ENCODE data around the gene OR5K3.

The OR5K3 gene

GRCh38 chr3:98353554-98353953 is 36.9 kb upstream of the OR5K3 start, which contains the start of gene OR5K4:
Gene OR5K4 (plus strand): TSS chr3:98353854. CDS start chr3:98353854, 0 bp downstream.
- Histone ChIP-seq H3K27ac (ENCODE audit: extremely low read depth, low read depth, low read length) (no peak within 1 kb of the TSS), H3K9me3 (ENCODE audit: control insufficient read depth, insufficient read depth, low read depth, low read length) (no peaks in the 10 kb centered on the region), H3K4me1 (ENCODE audit: control insufficient read depth, insufficient read depth, low read length) (no peaks in the 10 kb centered on the region), H3K4me3 (ENCODE audit: low read depth, low read length) (no peak within 1 kb of the TSS), H3K36me3 (ENCODE audit: control insufficient read depth in 2 of 2, insufficient read depth in 1 of 2, low read length in 2 of 2) (no peaks in the 10 kb centered on the region)
- CTCF ChIA-PET, result no interaction called here
- no peak for TF ChIP-seq ZNF830 (tag by site-specific recombination; IDR thresholded peaks at IDR 0.05; ENCODE audit: low read depth)
- no peak for TF ChIP-seq ZNF23 (tag by site-specific recombination; IDR thresholded peaks at IDR 0.05; ENCODE audit: borderline replicate concordance)
- TF ChIP-seq ZNF544 (tag by site-specific recombination; IDR thresholded peaks at IDR 0.05), result no peak
- POLR2A ChIA-PET, result no interaction called here

GRCh38 chr3:98359250-98359649 is 31.2 kb upstream of the OR5K3 start:
- Histone ChIP-seq H3K9me3 (ENCODE audit: control insufficient read depth, insufficient read depth, low read depth, low read length) (no peaks in the 10 kb centered on the region), H3K4me1 (ENCODE audit: control insufficient read depth, insufficient read depth, low read length) (no peaks in the 10 kb centered on the region), H3K27ac (ENCODE audit: extremely low read depth, low read depth, low read length) (no peak overlapping the region), H3K36me3 (ENCODE audit: control insufficient read depth in 2 of 2, insufficient read depth in 1 of 2, low read length in 2 of 2) (no peaks in the 10 kb centered on the region), H3K4me3 (ENCODE audit: low read depth, low read length) (no peak overlapping the region)
- CTCF ChIA-PET, result no interaction called here
- TF ChIP-seq PBX3 (CRISPR knock-in tag; IDR thresholded peaks at IDR 0.05) (no peak), KLF1 (tag by site-specific recombination; IDR thresholded peaks at IDR 0.05) (no peak), ZNF837 (tag by site-specific recombination; IDR thresholded peaks at IDR 0.05) (no peak), ZSCAN18 (tag by site-specific recombination; IDR thresholded peaks at IDR 0.05) (no peak), KLF16 (tag by site-specific recombination; IDR thresholded peaks at IDR 0.05) (no peak), ZNF544 (tag by site-specific recombination; IDR thresholded peaks at IDR 0.05) (no peak), ZFP37 (tag by site-specific recombination; IDR thresholded peaks at IDR 0.05) (no peak), PRDM10 (tag by site-specific recombination; IDR thresholded peaks at IDR 0.05) (no peak), SP3 (tag by site-specific recombination; IDR thresholded peaks at IDR 0.05) (no peak), ZNF223 (tag by site-specific recombination; IDR thresholded peaks at IDR 0.05) (no peak), ZNF692 (tag by site-specific recombination; IDR thresholded peaks at IDR 0.05) (no peak), OSR2 (tag by site-specific recombination; IDR thresholded peaks at IDR 0.05) (no peak), ZNF501 (tag by site-specific recombination; IDR thresholded peaks at IDR 0.05) (no peak), GLIS2 (tag by site-specific recombination; IDR thresholded peaks at IDR 0.05) (no peak), ZNF202 (tag by site-specific recombination; IDR thresholded peaks at IDR 0.05; ENCODE audit: borderline replicate concordance) (no peak)
- POLR2A ChIA-PET, result no interaction called here

Data from HEK293 (cell line).